ENCODE data around the gene RNF130.

The RNF130 gene

GRCh38 chr5:179914032-179914755, 157.4 kb downstream of the RNF130 start:
- DNase-seq (ENCODE audit: low read depth), result no peak

GRCh38 chr5:179913461-179913860, 158.1 kb downstream of the RNF130 start:
- DNase-seq (ENCODE audit: low read depth), result no peak

GRCh38 chr5:179912951-179913350, 158.6 kb downstream of the RNF130 start:
- no peak for DNase-seq (ENCODE audit: low read depth)

GRCh38 chr5:179912386-179912785, 159.2 kb downstream of the RNF130 start:
- no peak for DNase-seq (ENCODE audit: low read depth)

GRCh38 chr5:179909224-179909623, 162.3 kb downstream of the RNF130 start:
- DNase-seq (ENCODE audit: low read depth), result no peak

GRCh38 chr5:179908528-179908927, 163.0 kb downstream of the RNF130 start:
- DNase-seq (ENCODE audit: low read depth), result no peak

- peak; percentile 39 for DNase-seq (ENCODE audit: low read depth)
These were observed 163.8 kb downstream of the RNF130 start, which contains the start of gene TBC1D9B for GRCh38 chr5:179907556-179908324. TSS of gene TBC1D9B (minus strand) at chr5:179907897. CDS start at chr5:179907821, 76 bp downstream.

GRCh38 chr5:179906795-179907555, 164.6 kb downstream of the RNF130 start:
- DNase-seq (ENCODE audit: low read depth), result no peak

- DNase-seq (ENCODE audit: low read depth), result no peak
These were observed 165.2 kb downstream of the RNF130 start for GRCh38 chr5:179906294-179906794.

GRCh38 chr5:179905161-179905560, 166.4 kb downstream of the RNF130 start:
- DNase-seq (ENCODE audit: low read depth), result no peak

Measured in stimulated activated CD8-positive, alpha-beta memory T cell treated with anti-CD3 and anti-CD28 coated beads, Interleukin-12 subunit alpha, Interleukin-12 subunit beta, amount 100 ng/mL, for 1 hour (primary cell).